Hepatocyte (in vitro differentiated cells): ENCODE results near the gene PDHB. TPM values are rescaled to one million over a fixed set of nuclear protein-coding genes. Genes with fewer than 3 reads are reported as not detected.

Experiments used
- DNase-seq: peaks from one replicate; pipeline ENCODE4 v3.0.0-alpha.2; 2016; ENCODE audit warnings: low spot score
- H2AFZ ChIP-seq: fragments of 200-600 bp; sonication (generic); 2 replicates; pipeline ENCODE4 v1.6.0; 2016; ENCODE audit warnings: antibody characterized with exemption, mild to moderate bottlenecking
- H3K27ac ChIP-seq: fragments of 200-600 bp; sonication (generic); 2 replicates; pipeline ENCODE4 v1.5.1; 2016; ENCODE audit warnings: mild to moderate bottlenecking
- H3K27me3 ChIP-seq: fragments of 200-600 bp; sonication (generic); 2 replicates; pipeline ENCODE4 v1.6.1; 2016
- H3K36me3 ChIP-seq: fragments of 200-600 bp; sonication (generic); replicated peaks from 2 replicates; pipeline ENCODE4 v1.5.1; 2016; ENCODE audit warnings: low read depth; ENCODE audit not compliant: insufficient read depth
- H3K4me1 ChIP-seq: fragments of 200-600 bp; sonication (generic); 2 replicates; pipeline ENCODE4 v1.5.1; 2016; ENCODE audit warnings: mild to moderate bottlenecking, moderate library complexity; ENCODE audit not compliant: insufficient read depth
- H3K4me2 ChIP-seq: fragments of 200-600 bp; sonication (generic); 2 replicates; pipeline ENCODE4 v1.6.0; 2016
- H3K4me3 ChIP-seq: fragments of 200-600 bp; sonication (generic); 2 replicates; pipeline ENCODE4 v1.5.1; 2016; ENCODE audit warnings: mild to moderate bottlenecking
- H3K79me2 ChIP-seq: fragments of 200-600 bp; sonication (generic); 2 replicates; pipeline ENCODE4 v1.6.0; 2017; ENCODE audit warnings: mild to moderate bottlenecking
- H3K9me2 ChIP-seq: fragments of 200-600 bp; sonication (generic); replicated peaks from 2 replicates; pipeline ENCODE4 v1.6.0; 2017; ENCODE audit warnings: mild to moderate bottlenecking; ENCODE audit not compliant: insufficient read depth
- H3K9me3 ChIP-seq: fragments of 200-600 bp; sonication (generic); 2 replicates; pipeline ENCODE4 v1.5.1; 2016; ENCODE audit warnings: low read depth, mild to moderate bottlenecking
- H4K20me1 ChIP-seq: fragments of 200-600 bp; sonication (generic); 2 replicates; pipeline ENCODE4 v1.6.0; 2016; ENCODE audit warnings: mild to moderate bottlenecking; ENCODE audit not compliant: insufficient read depth, poor library complexity, severe bottlenecking
- CTCF ChIP-seq: fragments of 200-600 bp; sonication (generic); IDR thresholded peaks from 2 replicates; pipeline ENCODE4 v1.5.1; 2016; ENCODE audit warnings: antibody characterized with exemption, mild to moderate bottlenecking; ENCODE audit not compliant: poor library complexity
- EZH2 ChIP-seq: fragments of 200-600 bp; sonication (generic); IDR thresholded peaks from 2 replicates; pipeline ENCODE4 v1.6.1; 2016; ENCODE audit warnings: antibody characterized with exemption, mild to moderate bottlenecking, borderline replicate concordance
- EZH2phosphoT487 ChIP-seq: fragments of 200-600 bp; sonication (generic); IDR thresholded peaks from one replicate; pipeline ENCODE4 v1.6.1; 2018; ENCODE audit warnings: antibody characterized with exemption, mild to moderate bottlenecking, low read depth, moderate library complexity; ENCODE audit not compliant: unreplicated experiment, severe bottlenecking
- WGBS: methylation state at CpG from one replicate; pipeline ENCODE4 v1.1.6; 2016; ENCODE audit warnings: low lambda C conversion rate; ENCODE audit errors: missing lambda C conversion rate; 5-methylcytosine and 5-hydroxymethylcytosine counted together
- polyA plus RNA-seq: library from polyadenylated mRNA; unstranded; fragments of >200 nt; fragmentation: Nextera tagmentation; extraction: Ambion mirVana; gene quantifications from 2 replicates; pipeline ENCODE4 v1.2.1, GENCODE V29; 2016
- total RNA-seq: library from RNA; depleted of rRNA; stranded (reverse); fragments of >200 nt; gene quantifications from 2 replicates; pipeline ENCODE4 v1.2.3, GENCODE V29; 2014

The PDHB gene
- total and polyA plus RNA-seq, 2 experiments from 2014 or later, result 119 to 150 TPM

DNA sequence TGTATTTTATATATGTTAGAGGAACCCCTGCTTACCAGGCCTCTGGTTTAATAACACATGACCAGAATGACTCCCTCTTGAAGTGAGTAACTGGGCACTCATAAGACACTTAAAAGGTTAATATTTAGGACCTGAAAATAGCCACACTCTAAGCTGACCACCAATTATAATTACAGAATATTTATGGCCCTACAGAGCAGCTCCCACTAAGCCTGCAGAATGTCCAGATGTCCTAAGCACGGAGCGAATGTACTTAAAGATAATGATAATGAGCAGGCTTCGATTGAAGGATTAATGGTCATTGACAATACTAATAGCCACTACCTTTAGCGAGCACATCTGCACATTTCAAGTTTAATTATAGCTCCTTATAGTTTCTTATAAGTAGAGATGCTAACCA lies 35.5 kb upstream of the PDHB start:
- Histone ChIP-seq H3K79me2 (no peaks in the 10 kb centered on the region), H3K27me3 (no peaks in the 10 kb centered on the region), H3K27ac (no peak overlapping the region), H2AFZ (no peak overlapping the region), H3K9me3 (no peaks in the 10 kb centered on the region), H3K4me3 (no peak overlapping the region), H3K36me3 (no peaks in the 10 kb centered on the region), H3K4me1 (peaks cover 27% of the 10 kb centered on the region), H4K20me1 (no peaks in the 10 kb centered on the region), H3K9me2 (no peaks in the 10 kb centered on the region), H3K4me2 (no peak overlapping the region)
- TF ChIP-seq EZH2phosphoT487 (no peak), CTCF (no peak), EZH2 (no peak)
- DNase-seq, result no peak
- WGBS, result 46% methylated on average over 4 of the region's 4 CpGs

GRCh38 chr3:58466899-58467563 lies 33.4 kb upstream of the PDHB start:
- TF ChIP-seq CTCF (no peak), EZH2 (no peak), EZH2phosphoT487 (no peak)

DNA sequence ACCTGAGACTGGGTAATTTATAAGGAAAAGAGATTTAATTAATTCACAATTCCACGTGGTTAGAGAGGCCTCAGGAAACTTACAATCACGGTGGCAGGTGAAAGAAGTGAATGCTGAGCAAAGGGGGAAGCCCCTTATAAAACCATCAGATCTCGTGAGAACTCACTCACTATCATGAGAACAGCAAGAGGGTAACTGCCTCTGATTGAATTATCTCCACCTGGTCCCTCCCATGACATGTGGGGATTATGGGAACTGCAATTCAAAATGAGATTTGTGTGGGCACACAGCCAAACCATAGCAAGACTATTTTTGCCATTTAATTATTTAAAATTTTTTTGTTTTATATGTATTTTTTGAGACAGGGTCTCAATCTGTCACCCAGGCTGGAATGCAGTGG lies 31.2 kb upstream of the PDHB start:
- Histone ChIP-seq H3K27ac (no peak overlapping the region), H3K4me1 (peaks cover 8% of the 10 kb centered on the region), H3K9me2 (no peaks in the 10 kb centered on the region), H3K4me3 (no peak overlapping the region), H3K9me3 (no peaks in the 10 kb centered on the region), H3K27me3 (no peaks in the 10 kb centered on the region), H4K20me1 (no peaks in the 10 kb centered on the region), H3K4me2 (no peak overlapping the region), H3K79me2 (no peaks in the 10 kb centered on the region), H3K36me3 (no peaks in the 10 kb centered on the region), H2AFZ (no peak overlapping the region)
- WGBS, result 87% methylated on average over 3 of the region's 3 CpGs
- DNase-seq, result no peak
- no peak for TF ChIP-seq EZH2
- no peak for TF ChIP-seq EZH2phosphoT487
- TF ChIP-seq CTCF, result no peak

More at GRCh38 chr3:58466899-58467563, 33.4 kb upstream of the PDHB start:
- Histone ChIP-seq H3K9me2 (no peaks in the 10 kb centered on the region), H4K20me1 (no peaks in the 10 kb centered on the region), H2AFZ (no peak overlapping the region), H3K79me2 (no peaks in the 10 kb centered on the region), H3K4me1 (peaks cover 29% of the 10 kb centered on the region), H3K9me3 (no peaks in the 10 kb centered on the region), H3K27me3 (no peaks in the 10 kb centered on the region), H3K4me2 (no peak overlapping the region), H3K27ac (no peak overlapping the region), H3K36me3 (no peaks in the 10 kb centered on the region), H3K4me3 (no peak overlapping the region)
- DNase-seq, result no peak
- 93% methylated on average over 4 of the region's 4 CpGs for WGBS

- H3K4me2 ChIP-seq, result peak overlapping the region; percentile 59
- H3K9me2 ChIP-seq, result no peaks in the 10 kb centered on the region
- TF ChIP-seq EZH2phosphoT487 (no peak), CTCF (no peak), EZH2 (no peak)
- no peak overlapping the region for H3K27ac ChIP-seq
- H3K4me1 ChIP-seq, result peaks cover 7% of the 10 kb centered on the region
- no peaks in the 10 kb centered on the region for H4K20me1 ChIP-seq
- peak overlapping the region; percentile 8 for H2AFZ ChIP-seq
- no peaks in the 10 kb centered on the region for H3K36me3 ChIP-seq
- no peaks in the 10 kb centered on the region for H3K27me3 ChIP-seq
- H3K4me3 ChIP-seq, result no peak overlapping the region
- H3K9me3 ChIP-seq, result no peaks in the 10 kb centered on the region
- DNase-seq, result no peak
- WGBS, result 45% methylated on average over 5 of the region's 5 CpGs
- no peaks in the 10 kb centered on the region for H3K79me2 ChIP-seq
Measured at GRCh38 chr3:58463942-58464271, 30.3 kb upstream of the PDHB start.
